Hematopoietic multipotent progenitor cell treated with erythropoietin and hydrocortisone succinate and interleukin-3 and kit ligand, for 4 days (in vitro differentiated cells): ENCODE results near the gene STXBP5L.
A peak's percentile ranks its signal among the peaks of the same experiment; 100 is the strongest.
"Not testable (repeated sequence)": the region's sequence is repeated elsewhere in the genome, so short reads cannot be mapped to it uniquely, and the experiment has no call there.

Source experiments
- DNase-seq: peaks from one replicate; pipeline ENCODE4 v3.0.0-alpha.2; 2015

STXBP5L gene

DNA sequence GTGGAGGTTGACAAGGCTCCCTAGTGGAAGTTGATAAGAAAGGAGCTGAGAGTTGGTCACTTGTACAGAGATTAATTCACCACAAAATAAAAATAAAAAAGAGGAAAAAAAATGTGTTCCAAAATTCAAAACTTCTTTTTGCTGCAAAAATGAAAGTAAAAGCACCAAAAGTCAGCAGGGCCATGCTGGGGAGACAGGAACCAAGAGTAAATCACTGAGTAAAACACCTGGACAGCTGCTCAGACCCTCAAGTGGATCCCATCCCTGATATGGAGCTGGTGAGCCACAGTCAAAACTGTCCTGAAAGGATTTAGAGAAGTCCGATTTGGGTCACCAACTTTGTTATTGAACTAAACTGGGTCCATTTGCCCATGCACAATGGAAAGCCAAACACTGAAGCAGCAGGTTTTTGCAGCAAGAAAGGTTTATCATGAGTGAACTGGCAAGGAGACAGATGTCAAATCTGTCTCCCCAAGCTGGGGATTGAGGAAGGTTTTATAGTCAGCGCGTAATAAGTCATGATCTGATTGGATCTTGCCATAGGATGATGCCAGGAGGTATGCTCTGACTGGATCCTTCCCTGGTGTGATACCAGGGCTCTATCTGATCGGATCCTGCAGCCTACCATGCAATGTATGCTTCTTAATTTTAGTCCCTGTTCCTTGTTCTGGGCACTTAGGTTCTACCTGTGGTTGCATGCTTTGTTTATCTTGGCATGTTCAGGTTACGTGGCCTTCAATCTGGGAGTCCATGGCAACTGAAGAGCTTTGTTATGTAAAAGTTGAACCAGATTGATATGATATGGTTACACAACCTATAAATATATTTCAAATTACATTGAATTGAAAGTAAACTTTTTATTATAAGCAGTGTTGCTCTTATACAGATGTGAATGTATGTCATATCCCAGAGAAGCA is 324.6 kb downstream of the STXBP5L start:
- no peak for DNase-seq

GRCh38 chr3:121243208-121243607 is 335.2 kb downstream of the STXBP5L start:
- no peak for DNase-seq

DNA sequence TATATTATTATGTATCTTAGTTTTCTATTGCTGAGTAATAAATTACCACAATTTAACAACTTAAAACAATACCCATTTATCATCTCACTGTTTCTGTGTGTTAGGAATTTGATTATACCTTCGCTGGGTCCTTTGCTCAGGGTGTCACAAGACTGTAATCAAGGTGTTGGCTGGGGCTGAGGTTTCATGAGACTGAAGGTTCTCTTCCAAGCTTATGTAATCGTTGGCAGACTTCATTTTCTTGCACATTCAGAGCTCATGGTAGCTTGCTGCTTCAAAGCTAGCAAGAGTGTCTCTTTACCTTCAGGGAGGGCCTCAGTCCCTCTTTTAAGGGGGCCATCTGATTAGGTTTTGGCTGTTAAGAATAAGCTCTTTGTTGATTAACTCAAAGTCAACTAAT is 344.7 kb downstream of the STXBP5L start:
- no peak for DNase-seq

GRCh38 chr3:121269389-121269788 is 361.4 kb downstream of the STXBP5L start:
- no peak for DNase-seq

GRCh38 chr3:121274411-121274810 is 366.4 kb downstream of the STXBP5L start:
- no peak for DNase-seq

DNA sequence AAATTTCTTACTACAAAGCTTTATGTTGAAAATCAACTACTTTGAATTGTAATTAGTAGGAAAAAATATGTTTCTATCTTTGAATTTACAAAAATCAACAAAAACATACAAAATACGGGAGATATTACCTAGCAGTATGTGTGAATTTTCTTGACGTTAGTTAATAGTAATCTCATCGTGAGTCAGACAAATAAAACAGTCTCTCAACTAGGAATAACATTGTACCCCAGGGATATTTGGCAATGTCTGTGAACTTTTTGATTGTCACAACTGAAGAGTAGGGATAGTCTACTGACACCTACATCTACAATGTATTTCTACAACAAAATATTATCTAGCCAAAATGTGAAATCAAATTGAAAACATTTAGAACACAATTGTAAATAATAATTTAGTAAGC is 387.4 kb downstream of the STXBP5L start:
- DNase-seq, result no peak

GRCh38 chr3:121295979-121296378 is 388.0 kb downstream of the STXBP5L start:
- no peak for DNase-seq

- DNase-seq, result no peak
These were observed 416.3 kb downstream of the STXBP5L start for GRCh38 chr3:121324320-121324719.

GRCh38 chr3:121330118-121330517 is 422.1 kb downstream of the STXBP5L start:
- DNase-seq, result no peak

DNA sequence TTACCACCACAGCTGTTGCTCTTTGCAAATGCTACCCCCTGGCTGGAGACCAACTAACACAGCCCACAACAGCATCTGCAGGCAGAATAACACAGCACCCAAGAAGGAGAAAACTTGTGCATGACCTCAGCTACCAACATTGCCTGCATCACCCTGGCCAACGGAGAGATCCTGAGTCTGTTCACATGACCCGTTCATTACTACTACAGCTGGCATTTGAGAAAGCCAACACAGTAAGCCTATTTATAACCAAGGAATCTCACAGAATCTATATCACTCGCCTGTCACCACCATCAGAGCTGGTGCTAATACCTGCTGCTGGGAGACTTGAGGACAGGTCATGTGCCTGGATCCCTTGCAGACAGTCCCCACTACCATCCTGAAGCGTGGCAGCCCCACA is 422.6 kb downstream of the STXBP5L start:
- no peak for DNase-seq

GRCh38 chr3:121355960-121356359 is 448.0 kb downstream of the STXBP5L start:
- not testable (repeated sequence) for DNase-seq

GRCh38 chr3:121362035-121362734 is 454.2 kb downstream of the STXBP5L start:
- no peak for DNase-seq

GRCh38 chr3:121388308-121388707 is 480.3 kb downstream of the STXBP5L start:
- DNase-seq, result not testable (repeated sequence)

DNA sequence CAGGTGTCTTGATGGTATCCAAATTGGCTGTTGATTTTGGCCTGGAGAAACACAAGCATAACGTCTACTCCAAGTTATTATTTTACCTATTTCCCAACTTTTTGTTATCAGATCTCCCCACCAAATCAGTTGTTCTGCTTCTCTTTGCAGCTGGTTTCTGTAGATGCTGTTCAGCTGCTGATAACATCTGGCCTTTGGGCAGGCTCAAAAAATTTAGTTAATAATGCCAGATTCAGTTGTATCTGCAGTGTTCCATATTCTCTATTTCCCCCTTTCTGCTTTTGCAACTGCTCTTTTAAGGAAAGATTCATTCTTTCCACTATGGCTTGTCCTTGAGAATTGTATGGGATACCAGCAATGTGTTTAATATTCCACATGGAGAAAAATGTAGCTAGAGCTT is 488.0 kb downstream of the STXBP5L start:
- not testable (repeated sequence) for DNase-seq

GRCh38 chr3:121398051-121398450 is 490.0 kb downstream of the STXBP5L start:
- not testable (repeated sequence) for DNase-seq

DNA sequence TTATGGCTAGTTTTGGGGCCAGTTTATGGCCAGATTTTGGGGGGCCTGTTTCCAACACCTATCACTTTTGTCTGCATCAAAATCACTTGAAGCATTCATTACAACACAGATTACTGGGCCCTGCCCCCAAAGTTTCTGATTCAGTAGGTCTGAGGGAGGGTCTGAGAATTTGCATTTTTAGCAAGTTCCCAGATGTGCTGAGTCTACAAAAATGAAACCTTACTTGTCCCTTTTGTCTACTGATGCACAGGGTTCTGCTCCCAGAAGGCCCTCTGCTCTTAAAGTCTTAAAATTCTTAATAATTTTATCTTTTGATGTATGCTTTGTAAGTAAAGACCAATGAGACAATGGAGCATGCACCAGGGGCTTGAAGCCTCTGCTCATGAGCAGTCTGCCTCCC is 491.8 kb downstream of the STXBP5L start:
- no peak for DNase-seq

GRCh38 chr3:121405631-121406030 is 497.6 kb downstream of the STXBP5L start:
- no peak for DNase-seq

GRCh38 chr3:121411523-121411922 is 503.5 kb downstream of the STXBP5L start:
- DNase-seq, result no peak

DNA sequence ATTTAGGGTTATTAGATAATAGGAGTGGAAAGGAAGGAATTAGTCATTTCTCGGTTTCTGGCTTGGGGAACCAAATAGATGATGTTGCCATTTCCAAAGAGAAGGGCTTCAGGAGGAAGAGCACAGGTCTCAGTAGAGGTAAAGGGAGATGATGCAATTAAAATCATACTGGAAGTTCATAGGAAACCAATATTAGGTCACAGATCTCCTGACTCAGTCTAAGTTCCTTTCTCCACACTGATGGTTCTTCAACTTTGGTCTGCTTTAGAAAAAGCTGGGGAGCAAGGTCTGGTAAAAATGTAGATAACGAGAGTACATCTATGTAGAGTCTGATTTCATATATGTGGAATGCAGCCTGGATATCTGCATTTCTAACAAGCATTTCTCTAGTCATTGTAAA is 506.9 kb downstream of the STXBP5L start:
- DNase-seq, result no peak

DNA sequence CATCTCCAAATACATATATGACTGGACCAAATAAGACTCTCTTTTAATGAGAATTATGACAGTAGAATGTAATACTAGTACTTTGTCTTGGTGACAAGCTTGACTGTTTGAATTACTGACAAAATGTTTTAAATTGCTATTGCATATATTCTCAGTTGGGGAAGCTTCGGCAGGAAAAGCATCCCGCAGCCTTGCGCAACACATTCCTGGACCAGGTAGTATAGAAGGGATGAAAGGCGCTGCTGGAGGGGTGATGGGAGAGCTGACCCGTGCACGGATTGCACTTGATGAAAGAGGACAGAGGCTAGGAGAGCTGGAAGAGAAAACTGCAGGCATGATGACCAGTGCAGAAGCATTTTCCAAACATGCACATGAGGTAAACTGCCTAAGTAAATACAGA is 510.2 kb downstream of the STXBP5L start:
- no peak for DNase-seq

DNA sequence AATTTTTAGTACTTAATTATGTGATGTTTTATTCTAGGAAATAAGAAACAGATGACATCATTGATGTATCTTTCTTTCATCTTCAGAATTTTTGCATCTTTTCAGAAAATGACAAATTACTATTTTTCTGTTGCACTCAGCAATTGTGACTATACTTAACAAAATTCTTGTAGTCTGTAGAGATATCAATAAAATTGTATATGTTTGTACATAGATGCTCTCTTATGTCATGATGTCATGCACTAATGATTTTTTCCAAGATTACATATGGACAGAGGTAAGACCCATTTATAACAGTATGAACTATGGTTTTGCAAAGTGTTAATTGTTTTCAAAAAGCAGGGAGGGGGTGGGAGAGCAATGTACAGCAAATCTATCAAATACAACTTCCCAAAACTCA is 516.5 kb downstream of the STXBP5L start:
- no peak for DNase-seq

DNA sequence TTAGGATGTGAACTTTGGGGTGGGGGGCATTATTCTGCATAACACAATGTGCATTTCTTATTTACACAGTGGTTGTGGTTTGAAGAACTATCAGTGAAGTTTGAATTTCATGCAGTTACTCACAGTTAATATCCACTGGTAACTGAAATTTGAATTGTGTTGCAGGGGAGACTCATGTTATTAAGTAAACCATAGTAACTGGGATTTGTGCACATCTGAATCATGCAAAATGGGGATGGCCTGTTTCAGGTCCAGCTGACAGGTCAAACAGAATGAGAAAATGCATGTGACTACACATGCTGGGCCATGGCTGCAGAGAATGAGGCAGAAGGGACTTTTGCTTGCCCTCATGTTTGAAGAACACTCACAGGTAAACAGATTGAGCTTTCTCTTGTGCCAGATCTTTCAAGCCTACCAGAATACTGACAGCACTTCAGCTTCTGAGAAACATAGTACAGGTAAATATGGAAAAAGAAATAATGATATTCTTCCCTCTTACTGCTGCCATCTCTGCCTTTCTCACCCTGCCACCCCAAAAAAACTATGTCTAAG is 522.7 kb downstream of the STXBP5L start:
- no peak for DNase-seq

- DNase-seq, result peak; percentile 52
These were observed 523.9 kb downstream of the STXBP5L start for GRCh38 chr3:121431726-121432517.
